Left lung (tissue), 10 donors: ENCODE measurements around the gene RAI1. TPM values are rescaled to one million over a fixed set of nuclear protein-coding genes. Genes with fewer than 3 reads are reported as not detected.

ENCODE experiments used
- ATAC-seq: fragments of 200-7000 bp; cut with Tn5 transposase; one replicate; pipeline ENCODE4 v1.9.1; 2020; ENCODE audit warnings: moderate library complexity
- DNase-seq, 4 donors: peaks; one replicate each; pipeline ENCODE4 v3.0.0-alpha.2; 2013 to 2020
- H3K27ac ChIP-seq, 2 donors: fragments of 200-600 bp; sonication (generic) in 1 of 2; one replicate each; pipeline versions ENCODE4 v1.5.0 to v1.8.0; 2020 to 2021
- H3K27me3 ChIP-seq, 2 donors: fragments of 200-600 bp; sonication (generic) in 1 of 2; one replicate each; pipeline versions ENCODE4 v1.5.0 to v1.8.0; 2020 to 2021
- H3K36me3 ChIP-seq, 2 donors: fragments of 200-600 bp; sonication (generic) in 1 of 2; one replicate each; pipeline versions ENCODE4 v1.5.0 to v1.8.0; 2020 to 2021
- H3K4me1 ChIP-seq, 2 donors: fragments of 200-600 bp; one replicate each; pipeline ENCODE4 v1.8.0; 2021
- H3K4me3 ChIP-seq, 2 donors: fragments of 200-600 bp; sonication (generic) in 1 of 2; one replicate each; pipeline versions ENCODE4 v1.5.0 to v1.8.0; 2020 to 2021; ENCODE audit warnings: mild to moderate bottlenecking in 1 of 2
- H3K9me3 ChIP-seq, 2 donors: fragments of 200-600 bp; sonication (generic) in 1 of 2; one replicate each; pipeline versions ENCODE4 v1.5.0 to v1.8.0; 2020 to 2021
- intact Hi-C, 2 donors: fragments of 100-400 bp; cut with DNase I; formaldehyde crosslinking; loops; one replicate each; pipeline versions ENCODE4 v1.11.2 to v1.14.2; 2022
- polyA plus RNA-seq, 6 donors: library from polyadenylated mRNA; unstranded; fragments of 120-200 nt; gene quantifications; one replicate each; pipeline ENCODE4 v1.2.1, GENCODE V29; 2013; ENCODE audit not compliant: insufficient read length in 6 of 6
- total RNA-seq, 2 donors: library from RNA; stranded (reverse); fragmentation: NEBNext Ultra II Directional; extraction: Animal tissue kit (Norgen Biotek cat#: 25700); gene quantifications; one replicate each; pipeline ENCODE4 v1.2.1, GENCODE V29; 2021
- TF ChIP-seq, protein P1 (sequence below), 2 donors: fragments of 200-600 bp; sonication (generic) in 1 of 2; IDR thresholded peaks; one replicate each; pipeline versions ENCODE4 v1.5.0 to v1.8.0; 2021; ENCODE audit warnings: antibody characterized with exemption in 2 of 2
- donor health status: DM: no; HTN: yes; CAD: no.
- donor health status: DM: no; HTN: no; CAD: no.

The RAI1 gene
- total and polyA plus RNA-seq, 8 donors: 28.8 to 43.8 (median 34.7) TPM

DNA sequence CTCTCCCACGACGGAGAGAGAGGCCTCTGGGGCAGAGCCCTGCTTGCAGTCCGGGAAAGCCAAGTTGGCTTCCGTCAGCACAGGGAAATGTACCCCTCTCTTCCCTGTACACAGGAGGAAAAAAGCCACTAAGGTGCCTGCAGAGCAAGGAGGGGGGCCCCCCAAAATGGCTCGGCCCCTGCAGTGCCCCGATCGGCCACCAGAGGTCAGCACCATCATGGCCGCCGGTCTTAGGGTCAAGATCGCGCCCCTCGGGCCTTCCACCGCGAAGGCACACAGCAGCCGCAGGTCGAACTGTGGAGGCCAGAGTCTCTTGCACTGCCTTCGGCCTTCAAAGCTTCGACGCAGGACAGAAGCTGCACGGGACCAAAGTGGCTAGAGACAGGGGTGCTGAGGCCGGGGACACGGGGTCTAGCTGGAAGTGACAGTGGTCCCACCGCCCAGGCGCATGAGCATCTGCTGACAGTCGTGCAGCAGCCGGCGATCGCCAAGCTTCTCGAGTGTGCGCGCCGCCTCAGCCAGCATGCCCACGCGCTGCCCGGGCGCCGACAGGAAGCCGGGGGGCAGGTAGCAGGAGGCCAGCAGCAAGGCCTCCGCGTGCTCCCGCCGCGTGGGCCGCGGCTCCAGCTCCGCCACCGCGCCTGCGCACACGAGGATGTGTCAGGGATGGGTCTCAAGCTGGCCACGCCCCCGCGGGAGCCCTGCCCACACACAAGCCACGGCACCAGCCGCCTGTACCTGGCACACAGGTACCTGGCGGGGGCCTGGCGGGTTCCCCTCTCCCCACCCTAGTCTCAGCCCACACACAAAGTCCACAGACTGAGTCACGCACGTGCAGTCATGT lies 131.2 kb downstream of the RAI1 start:
- Histone ChIP-seq H3K27ac (peak overlapping the region; percentile 23 to 33), H3K4me3 (no peak overlapping the region), H3K36me3 (peaks cover 0 to 81% of the 10 kb centered on the region in 2 donors), H3K27me3 (no peaks in the 10 kb centered on the region), H3K9me3 (no peaks in the 10 kb centered on the region), H3K4me1 (peaks cover 12 to 22% of the 10 kb centered on the region in 2 donors)
- TF ChIP-seq, protein P1, sequence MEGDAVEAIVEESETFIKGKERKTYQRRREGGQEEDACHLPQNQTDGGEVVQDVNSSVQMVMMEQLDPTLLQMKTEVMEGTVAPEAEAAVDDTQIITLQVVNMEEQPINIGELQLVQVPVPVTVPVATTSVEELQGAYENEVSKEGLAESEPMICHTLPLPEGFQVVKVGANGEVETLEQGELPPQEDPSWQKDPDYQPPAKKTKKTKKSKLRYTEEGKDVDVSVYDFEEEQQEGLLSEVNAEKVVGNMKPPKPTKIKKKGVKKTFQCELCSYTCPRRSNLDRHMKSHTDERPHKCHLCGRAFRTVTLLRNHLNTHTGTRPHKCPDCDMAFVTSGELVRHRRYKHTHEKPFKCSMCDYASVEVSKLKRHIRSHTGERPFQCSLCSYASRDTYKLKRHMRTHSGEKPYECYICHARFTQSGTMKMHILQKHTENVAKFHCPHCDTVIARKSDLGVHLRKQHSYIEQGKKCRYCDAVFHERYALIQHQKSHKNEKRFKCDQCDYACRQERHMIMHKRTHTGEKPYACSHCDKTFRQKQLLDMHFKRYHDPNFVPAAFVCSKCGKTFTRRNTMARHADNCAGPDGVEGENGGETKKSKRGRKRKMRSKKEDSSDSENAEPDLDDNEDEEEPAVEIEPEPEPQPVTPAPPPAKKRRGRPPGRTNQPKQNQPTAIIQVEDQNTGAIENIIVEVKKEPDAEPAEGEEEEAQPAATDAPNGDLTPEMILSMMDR (IDR thresholded peaks at IDR 0.05): peak; percentile 100
- ATAC-seq (peak; percentile 69), DNase-seq (peak in 2 of 4 donors; percentile 73 to 91)
- intact Hi-C loops: loop anchor here (5.0 to 10.0 kb wide), 2 partner anchors 50 to 52 kb away; no protein-coding TSS in a partner anchor

DNA sequence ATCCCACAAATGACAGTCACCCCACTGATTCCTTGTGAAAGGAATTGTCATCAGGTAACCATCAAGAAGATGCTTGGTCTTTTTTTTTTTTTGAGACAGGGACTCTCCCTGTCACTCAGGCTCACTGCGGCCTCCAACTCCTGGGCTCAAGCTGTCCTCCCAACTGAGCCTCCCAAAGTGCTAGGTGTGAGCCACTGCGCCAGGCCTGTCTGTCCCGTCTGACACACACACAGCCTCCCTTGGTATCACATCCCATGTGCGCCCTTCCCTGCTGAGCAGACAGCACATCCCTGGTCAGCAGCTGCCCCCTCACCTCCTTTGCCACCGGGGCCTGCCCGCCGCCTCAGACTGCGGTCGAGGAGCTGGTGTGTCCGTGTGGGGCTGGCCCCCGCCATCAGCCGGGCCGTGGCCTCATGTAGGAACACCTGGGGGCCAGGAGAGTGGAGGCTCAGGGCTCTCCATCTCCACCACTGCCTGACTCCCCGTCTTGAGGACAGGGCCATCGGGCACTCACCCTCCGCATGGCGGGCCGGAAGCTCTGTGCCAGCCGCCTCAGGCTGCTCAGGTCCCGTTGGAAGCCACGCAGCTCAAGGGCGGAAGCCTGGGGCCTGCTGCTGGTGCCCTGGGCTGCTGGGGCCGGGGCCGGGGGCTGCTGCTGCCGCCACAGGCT lies 131.9 kb downstream of the RAI1 start:
- ATAC-seq (no peak), DNase-seq (no peak)
- H3K4me1 ChIP-seq: peaks cover 12 to 27% of the 10 kb centered on the region in 2 donors
- no peaks in the 10 kb centered on the region for H3K27me3 ChIP-seq
- no peaks in the 10 kb centered on the region for H3K9me3 ChIP-seq
- TF ChIP-seq, protein P1 (IDR thresholded peaks at IDR 0.05): no peak
- no peak overlapping the region for H3K27ac ChIP-seq
- intact Hi-C loops: loop anchor here (5.0 to 10.0 kb wide), 2 partner anchors 49 to 52 kb away; no protein-coding TSS in a partner anchor
- peaks cover 0 to 86% of the 10 kb centered on the region in 2 donors for H3K36me3 ChIP-seq
- H3K4me3 ChIP-seq: no peak overlapping the region

DNA sequence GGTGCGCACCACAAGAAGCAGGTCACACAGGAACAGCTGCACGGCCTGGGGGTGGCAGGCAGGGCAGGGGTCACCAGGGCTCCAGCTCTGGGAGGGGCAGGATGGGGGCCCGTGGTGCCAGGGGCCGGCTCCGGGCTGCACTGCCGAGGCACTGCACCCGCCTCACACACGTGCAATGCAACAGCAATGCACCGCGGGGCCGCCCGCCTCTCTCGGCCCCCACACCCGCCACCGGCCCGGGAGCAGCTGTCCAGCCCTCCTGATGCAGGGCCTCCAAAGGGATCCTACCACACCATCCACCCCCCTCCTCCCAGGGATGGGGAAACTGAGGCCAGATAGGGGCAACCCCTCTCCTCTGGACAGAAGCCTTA lies 132.5 kb downstream of the RAI1 start:
- intact Hi-C loops: loop anchor here (5.0 to 10.0 kb wide), 2 partner anchors 49 to 51 kb away; no protein-coding TSS in a partner anchor
- ATAC-seq (no peak), DNase-seq (peak in 1 of 4 donors; percentile 81)
- no peak overlapping the region for H3K27ac ChIP-seq
- H3K4me3 ChIP-seq: no peak overlapping the region
- peaks cover 15 to 33% of the 10 kb centered on the region in 2 donors for H3K4me1 ChIP-seq
- H3K9me3 ChIP-seq: no peaks in the 10 kb centered on the region
- no peaks in the 10 kb centered on the region for H3K27me3 ChIP-seq
- H3K36me3 ChIP-seq: peaks cover 0 to 91% of the 10 kb centered on the region in 2 donors
- TF ChIP-seq, protein P1 (IDR thresholded peaks at IDR 0.05): no peak

DNA sequence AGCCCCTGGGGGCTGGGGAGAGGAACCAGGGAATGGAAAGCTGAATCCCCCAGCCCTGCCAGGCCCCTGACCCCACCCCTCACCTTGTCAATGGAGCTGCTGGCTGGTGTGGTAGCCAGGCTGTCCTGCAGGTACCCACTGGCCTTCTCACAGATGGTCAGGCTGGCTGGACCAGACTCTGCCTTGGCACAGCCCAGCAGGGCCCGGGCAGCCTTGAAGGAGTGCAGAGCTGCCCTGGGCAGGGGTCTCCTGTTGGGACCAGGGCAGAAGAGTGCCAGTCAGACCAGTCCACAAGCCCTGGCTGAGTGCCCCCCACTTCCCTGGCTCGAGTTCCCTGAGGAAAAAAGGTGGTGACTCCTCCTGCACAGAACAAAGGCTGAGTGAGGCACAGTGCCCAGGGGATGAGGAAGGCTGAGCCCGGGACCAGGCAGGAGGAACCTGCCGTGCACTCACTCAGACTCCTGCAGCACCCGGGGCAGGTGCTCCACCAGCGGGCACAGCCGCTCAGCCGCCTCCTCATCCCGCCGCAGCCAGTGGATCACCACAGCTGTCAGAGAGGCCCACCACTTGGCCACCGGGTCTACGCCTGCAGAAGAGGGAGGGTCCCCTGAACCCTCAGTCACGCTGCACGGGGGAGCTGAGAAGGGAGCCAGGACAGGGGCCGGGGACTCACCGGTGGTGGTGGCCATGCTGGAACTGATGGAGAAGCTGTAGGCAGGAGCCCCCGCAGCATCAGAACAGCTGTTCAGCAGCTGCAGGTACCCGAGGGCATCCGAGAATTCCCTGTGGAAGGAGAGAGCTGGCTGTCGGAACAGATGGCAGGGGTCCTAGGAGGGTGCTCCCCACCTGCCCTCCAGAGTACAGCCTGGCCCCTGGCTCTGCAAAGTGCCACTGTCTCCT lies 133.2 kb downstream of the RAI1 start:
- no peak for DNase-seq
- H3K36me3 ChIP-seq: peaks cover 0 to 93% of the 10 kb centered on the region in 2 donors
- peaks cover 16 to 35% of the 10 kb centered on the region in 2 donors for H3K4me1 ChIP-seq
- ATAC-seq: no peak
- no peaks in the 10 kb centered on the region for H3K27me3 ChIP-seq
- TF ChIP-seq, protein P1 (IDR thresholded peaks at IDR 0.05): no peak
- no peak overlapping the region for H3K4me3 ChIP-seq
- H3K27ac ChIP-seq: no peak overlapping the region
- intact Hi-C loops: loop anchor here (5.0 to 10.0 kb wide), 2 partner anchors 48 to 50 kb away; no protein-coding TSS in a partner anchor
- no peaks in the 10 kb centered on the region for H3K9me3 ChIP-seq
